Central memory CD8-positive, alpha-beta T cell (primary cell): ENCODE results near the gene TGM1.

Experiments used
- ATAC-seq: fragments of 150-1000 bp; cut with Tn5 transposase; replicated peaks from 2 replicates; pipeline ENCODE4 v1.10.0; 2022; ENCODE audit warnings: mild to moderate bottlenecking, moderate FRiP score, moderate number of reproducible peaks; ENCODE audit not compliant: poor library complexity, severe bottlenecking; ENCODE audit errors: extremely low read depth
- DNase-seq, 2 donors: peaks; one replicate each; pipeline ENCODE4 v3.0.0; 2021; ENCODE audit warnings: low spot score in 2 of 2
- H3K27ac Mint-ChIP-seq: one replicate; pipeline ENCODE4 v1.8.0; 2022; ENCODE audit warnings: low read depth, mild to moderate bottlenecking, moderate library complexity, mixed read lengths
- H3K27me3 Mint-ChIP-seq: one replicate; pipeline ENCODE4 v1.8.0; 2022; ENCODE audit warnings: mixed read lengths
- H3K36me3 Mint-ChIP-seq: one replicate; pipeline ENCODE4 v1.8.0; 2022; ENCODE audit warnings: mild to moderate bottlenecking, moderate library complexity, mixed read lengths; ENCODE audit not compliant: insufficient read depth
- H3K4me1 Mint-ChIP-seq: one replicate; pipeline ENCODE4 v1.8.0; 2022; ENCODE audit warnings: mixed read lengths
- H3K4me3 Mint-ChIP-seq: one replicate; pipeline ENCODE4 v1.8.0; 2022; ENCODE audit warnings: mild to moderate bottlenecking, moderate library complexity, mixed read lengths
- H3K9me3 Mint-ChIP-seq: one replicate; pipeline ENCODE4 v1.8.0; 2022; ENCODE audit warnings: mixed read lengths

The TGM1 gene

GRCh38 chr14:24262821-24263733, at the start of gene TGM1:
TSS of gene TGM1 (minus strand) at chr14:24263177. CDS start at chr14:24262352, 825 bp downstream.
- no peak within 1 kb of the TSS for H3K4me3 Mint-ChIP-seq
- DNase-seq = no peak
- H3K9me3 Mint-ChIP-seq = no peaks in the 10 kb centered on the region
- H3K4me1 Mint-ChIP-seq = peaks cover 4% of the 10 kb centered on the region
- H3K27me3 Mint-ChIP-seq = no peaks in the 10 kb centered on the region
- H3K27ac Mint-ChIP-seq = no peak within 1 kb of the TSS
- H3K36me3 Mint-ChIP-seq = peaks cover 9% of the 10 kb centered on the region
- ATAC-seq = no peak

- DNase-seq (no peak), ATAC-seq (no peak)
- Mint-ChIP-seq H3K27me3 (no peaks in the 10 kb centered on the region), H3K4me1 (peaks cover 76% of the 10 kb centered on the region), H3K27ac (peak overlapping the region; percentile 90), H3K4me3 (peak overlapping the region; percentile 76), H3K36me3 (peaks cover 15% of the 10 kb centered on the region), H3K9me3 (no peaks in the 10 kb centered on the region)
These were observed 49.0 kb upstream of the TGM1 start for GRCh38 chr14:24311837-24312615.

- H3K9me3 Mint-ChIP-seq = no peaks in the 10 kb centered on the region
- H3K36me3 Mint-ChIP-seq = peaks cover 18% of the 10 kb centered on the region
- peak within 1 kb of the TSS; percentile 76 for H3K4me3 Mint-ChIP-seq
- ATAC-seq = peak; percentile 84
- no peaks in the 10 kb centered on the region for H3K27me3 Mint-ChIP-seq
- peak; percentile 64 for DNase-seq
- peak within 1 kb of the TSS; percentile 90 for H3K27ac Mint-ChIP-seq
- H3K4me1 Mint-ChIP-seq = peaks cover 76% of the 10 kb centered on the region
These were observed 47.9 kb upstream of the TGM1 start, which contains the start of gene LTB4R for GRCh38 chr14:24310646-24311604. TSS of gene LTB4R (plus strand) at chr14:24311502. CDS start at chr14:24315652, 4,150 bp downstream.

GRCh38 chr14:24310265-24310645, 47.3 kb upstream of the TGM1 start:
- no peaks in the 10 kb centered on the region for H3K9me3 Mint-ChIP-seq
- H3K4me3 Mint-ChIP-seq = peak overlapping the region; percentile 76
- H3K27ac Mint-ChIP-seq = peak overlapping the region; percentile 90
- no peak for ATAC-seq
- H3K36me3 Mint-ChIP-seq = peaks cover 21% of the 10 kb centered on the region
- DNase-seq = no peak
- no peaks in the 10 kb centered on the region for H3K27me3 Mint-ChIP-seq
- H3K4me1 Mint-ChIP-seq = peaks cover 74% of the 10 kb centered on the region

GRCh38 chr14:24309538-24310264, 46.7 kb upstream of the TGM1 start, which contains the start of gene LTB4R2:
TSS of gene LTB4R2 (plus strand) at chr14:24310140. CDS start at chr14:24310665, 525 bp downstream.
- Mint-ChIP-seq H3K27me3 (no peaks in the 10 kb centered on the region), H3K9me3 (no peaks in the 10 kb centered on the region), H3K36me3 (peaks cover 27% of the 10 kb centered on the region), H3K4me3 (peak within 1 kb of the TSS; percentile 76), H3K27ac (peak within 1 kb of the TSS; percentile 90), H3K4me1 (peaks cover 74% of the 10 kb centered on the region)
- ATAC-seq (no peak), DNase-seq (no peak)

GRCh38 chr14:24308342-24309124, 45.6 kb upstream of the TGM1 start:
- H3K27ac Mint-ChIP-seq = peak overlapping the region; percentile 90
- H3K9me3 Mint-ChIP-seq = no peaks in the 10 kb centered on the region
- no peak overlapping the region for H3K4me3 Mint-ChIP-seq
- no peak for DNase-seq
- no peak for ATAC-seq
- H3K4me1 Mint-ChIP-seq = peaks cover 63% of the 10 kb centered on the region
- peaks cover 33% of the 10 kb centered on the region for H3K36me3 Mint-ChIP-seq
- no peaks in the 10 kb centered on the region for H3K27me3 Mint-ChIP-seq

- H3K27ac Mint-ChIP-seq = peak within 1 kb of the TSS; percentile 24
- peaks cover 39% of the 10 kb centered on the region for H3K36me3 Mint-ChIP-seq
These were observed 44.8 kb upstream of the TGM1 start, which contains the start of gene CIDEB for GRCh38 chr14:24307575-24308341. TSS of gene CIDEB (minus strand) at chr14:24307977. CDS start at chr14:24307858, 119 bp downstream.

GRCh38 chr14:24307156-24307574, 44.2 kb upstream of the TGM1 start:
- Mint-ChIP-seq H3K36me3 (peaks cover 40% of the 10 kb centered on the region), H3K27ac (no peak overlapping the region), H3K4me3 (no peak overlapping the region)

More at GRCh38 chr14:24307575-24308341, 44.8 kb upstream of the TGM1 start, which contains the start of gene CIDEB:
- Mint-ChIP-seq H3K4me3 (no peak within 1 kb of the TSS), H3K9me3 (no peaks in the 10 kb centered on the region), H3K4me1 (peaks cover 56% of the 10 kb centered on the region), H3K27me3 (no peaks in the 10 kb centered on the region)
- DNase-seq (peak; percentile 33 to 40), ATAC-seq (no peak)

GRCh38 chr14:24304019-24304387, 41.0 kb upstream of the TGM1 start:
- Mint-ChIP-seq H3K36me3 (peaks cover 52% of the 10 kb centered on the region), H3K9me3 (no peaks in the 10 kb centered on the region), H3K27me3 (no peaks in the 10 kb centered on the region), H3K27ac (no peak overlapping the region), H3K4me1 (peaks cover 45% of the 10 kb centered on the region), H3K4me3 (no peak overlapping the region)
- DNase-seq (no peak), ATAC-seq (no peak)

More at GRCh38 chr14:24307156-24307574, 44.2 kb upstream of the TGM1 start:
- no peaks in the 10 kb centered on the region for H3K9me3 Mint-ChIP-seq
- ATAC-seq = no peak
- no peak for DNase-seq
- H3K4me1 Mint-ChIP-seq = peaks cover 50% of the 10 kb centered on the region
- H3K27me3 Mint-ChIP-seq = no peaks in the 10 kb centered on the region

GRCh38 chr14:24300326-24300980, 37.5 kb upstream of the TGM1 start:
- no peak for DNase-seq
- Mint-ChIP-seq H3K27me3 (no peaks in the 10 kb centered on the region), H3K4me3 (peak overlapping the region; percentile 90), H3K27ac (peak overlapping the region; percentile 92), H3K36me3 (peaks cover 50% of the 10 kb centered on the region), H3K9me3 (no peaks in the 10 kb centered on the region), H3K4me1 (peaks cover 50% of the 10 kb centered on the region)
- ATAC-seq = no peak
